Stomach (tissue), 9 donors: ENCODE measurements around the gene DCTN2. TPM values are rescaled to one million over a fixed set of nuclear protein-coding genes. Genes with fewer than 3 reads are reported as not detected.
A peak's percentile ranks its signal among the peaks of the same experiment; 100 is the strongest.

Source experiments
- DNase-seq, 2 donors: peaks; one replicate each; pipeline versions ENCODE4 v3.0.0 to v3.0.0-alpha.2; 2013 to 2019
- H3K27ac ChIP-seq, 5 donors: fragments of 200-600 bp in 4 of 5; sonication (generic) in 4 of 5; one replicate each; pipeline ENCODE4 v1.5.1; 2013 to 2019; ENCODE audit warnings: mild to moderate bottlenecking in 1 of 5, moderate library complexity in 1 of 5
- H3K27me3 ChIP-seq, 3 donors: fragments of 200-600 bp; sonication (generic); one replicate each; pipeline ENCODE4 v1.5.1; 2017 to 2019; ENCODE audit warnings: mixed run types in 1 of 3
- H3K36me3 ChIP-seq, 4 donors: fragments of 200-600 bp; sonication (generic); 1 replicate in 3 of 4; 2 replicates in 1 of 4; pipeline ENCODE4 v1.5.1; 2016 to 2019
- H3K4me1 ChIP-seq, 4 donors: fragments of 200-600 bp; sonication (generic); one replicate each; pipeline ENCODE4 v1.5.1; 2016 to 2019
- H3K4me3 ChIP-seq, 4 donors: fragments of 200-600 bp; sonication (generic) in 3 of 4; one replicate each; pipeline ENCODE4 v1.5.1; 2016 to 2019; ENCODE audit warnings: mild to moderate bottlenecking in 1 of 4
- H3K9me3 ChIP-seq, 4 donors: fragments of 200-600 bp; sonication (generic); one replicate each; pipeline ENCODE4 v1.5.1; 2016 to 2019
- CTCF ChIP-seq, 7 experiments: fragments of 450-650 bp in 4 of 7; fragments of 200-600 bp in 3 of 7; sonication (generic) in 3 of 7; IDR thresholded peaks; one replicate each; pipeline ENCODE4 v1.5.1; 2016 to 2019; ENCODE audit warnings: antibody characterized with exemption in 7 of 7, control low read depth in 2 of 7, mild to moderate bottlenecking in 1 of 7
- EP300 ChIP-seq: sonication (generic); formaldehyde crosslinking; IDR thresholded peaks from one replicate; pipeline ENCODE4 v1.6.1; 2017; ENCODE audit warnings: antibody characterized with exemption
- POLR2A ChIP-seq, 4 donors: fragments of 450-650 bp; IDR thresholded peaks; one replicate each; pipeline ENCODE4 v1.6.1; 2016; ENCODE audit warnings: antibody characterized with exemption in 4 of 4, control low read depth in 2 of 4, mild to moderate bottlenecking in 1 of 4, moderate library complexity in 1 of 4
- POLR2AphosphoS5 ChIP-seq, 3 donors: sonication (generic); formaldehyde crosslinking; IDR thresholded peaks; one replicate each; pipeline ENCODE4 v1.6.1; 2016; ENCODE audit warnings: antibody characterized with exemption in 3 of 3
- WGBS, 5 donors: extraction: QIAGEN DNeasy Blood & Tissue Kit in 3 of 5; methylation state at CpG; one replicate each; pipeline versions ENCODE4 v1.1.5 to v1.1.7; 2013 to 2018; 5-methylcytosine and 5-hydroxymethylcytosine counted together
- intact Hi-C: fragments of 100-400 bp; cut with DNase I; formaldehyde crosslinking; loops from one replicate; pipeline ENCODE4 v1.15.1; 2023; ENCODE audit warnings: low total_unique reads
- polyA plus RNA-seq, 3 donors: library from polyadenylated mRNA; stranded (reverse); fragments of 200-250 nt; gene quantifications; one replicate each; pipeline ENCODE4 v1.2.3, GENCODE V29; 2013
- total RNA-seq, 5 donors: library from RNA; depleted of rRNA; stranded (reverse); fragments of >200 nt; gene quantifications; one replicate each; pipeline versions ENCODE4 v1.1.0 to v1.2.3, GENCODE V29; 2014 to 2016
- donor health status: healthy with polysubstance abuse.
- donor health status: Bipolar disorder and iron deficiency.
- donor health status: healthy.

The DCTN2 gene
- total and polyA plus RNA-seq, 8 donors: 28.6 to 177 (median 106) TPM

- Histone ChIP-seq H3K27me3 (peaks cover 0 to 31% (median 29%) of the 10 kb centered on the region in 3 donors), H3K36me3 (no peaks in the 10 kb centered on the region), H3K4me3 (no peak overlapping the region), H3K27ac (no peak overlapping the region), H3K9me3 (no peaks in the 10 kb centered on the region), H3K4me1 (peaks cover 0 to 15% (median 11%) of the 10 kb centered on the region in 4 donors)
- no peak for TF ChIP-seq CTCF (IDR thresholded peaks at IDR 0.05)
- TF ChIP-seq POLR2A (IDR thresholded peaks at IDR 0.05): no peak
- no peak for TF ChIP-seq EP300
- no peak for TF ChIP-seq POLR2AphosphoS5 (IDR thresholded peaks at IDR 0.05)
- intact Hi-C loops: no loop called here
- DNase-seq: no peak
- 56 to 64% (median 60%) methylated on average over 6 of the region's 6 CpGs for WGBS, 5 donors
Measured at GRCh38 chr12:57552835-57553313, 5.9 kb upstream of the DCTN2 start.

- Histone ChIP-seq H3K4me1 (peaks cover 0 to 18% (median 13%) of the 10 kb centered on the region in 4 donors), H3K9me3 (no peaks in the 10 kb centered on the region), H3K27ac (no peak overlapping the region), H3K27me3 (peaks cover 0 to 32% (median 29%) of the 10 kb centered on the region in 3 donors), H3K4me3 (no peak overlapping the region), H3K36me3 (no peaks in the 10 kb centered on the region)
- intact Hi-C loops: no loop called here
- TF ChIP-seq CTCF (IDR thresholded peaks at IDR 0.05) (no peak), POLR2AphosphoS5 (IDR thresholded peaks at IDR 0.05) (no peak), EP300 (no peak), POLR2A (IDR thresholded peaks at IDR 0.05) (no peak)
- DNase-seq: no peak
- WGBS, 5 donors: 62 to 75% (median 67%) methylated on average over 2 of the region's 2 CpGs
Measured at GRCh38 chr12:57552306-57552651, 5.3 kb upstream of the DCTN2 start.

- Histone ChIP-seq H3K4me1 (peaks cover 0 to 20% (median 15%) of the 10 kb centered on the region in 4 donors), H3K4me3 (no peak overlapping the region), H3K36me3 (no peaks in the 10 kb centered on the region), H3K27me3 (peaks cover 0 to 32% (median 29%) of the 10 kb centered on the region in 3 donors), H3K9me3 (no peaks in the 10 kb centered on the region), H3K27ac (no peak overlapping the region)
- DNase-seq: no peak
- WGBS, 5 donors: 46 to 78% (median 72%) methylated on average over 3 of the region's 3 CpGs
- intact Hi-C loops: no loop called here
- TF ChIP-seq EP300 (no peak), CTCF (IDR thresholded peaks at IDR 0.05) (no peak), POLR2A (IDR thresholded peaks at IDR 0.05) (no peak), POLR2AphosphoS5 (IDR thresholded peaks at IDR 0.05) (no peak)
Measured at GRCh38 chr12:57551637-57552305, 4.8 kb upstream of the DCTN2 start.

- intact Hi-C loops: no loop called here
- WGBS, 5 donors: 61 to 71% (median 62%) methylated on average over 7 of the region's 7 CpGs
- TF ChIP-seq POLR2A (IDR thresholded peaks at IDR 0.05): no peak
- TF ChIP-seq CTCF (IDR thresholded peaks at IDR 0.05): no peak
- no peak for TF ChIP-seq EP300
- no peak for TF ChIP-seq POLR2AphosphoS5 (IDR thresholded peaks at IDR 0.05)
- peak overlapping the region in 2 of 4 donors; percentile 49 to 56 for H3K4me3 ChIP-seq
- no peak for DNase-seq
- peaks cover 5 to 25% (median 20%) of the 10 kb centered on the region in 4 donors for H3K4me1 ChIP-seq
- peaks cover 0 to 32% (median 29%) of the 10 kb centered on the region in 3 donors for H3K27me3 ChIP-seq
- no peaks in the 10 kb centered on the region for H3K9me3 ChIP-seq
- no peaks in the 10 kb centered on the region for H3K36me3 ChIP-seq
- H3K27ac ChIP-seq: no peak overlapping the region
Measured at GRCh38 chr12:57550641-57551549, 3.9 kb upstream of the DCTN2 start.
